HCT116 (cell line): ENCODE measurements around the gene NBAS. TPM values are rescaled to one million over a fixed set of nuclear protein-coding genes. Genes with fewer than 3 reads are reported as not detected.

Experiments
- ATAC-seq: fragments of 200-7000 bp; cut with Tn5 transposase; 2 replicates; pipeline ENCODE4 v1.9.1; 2020; ENCODE audit warnings: mild to moderate bottlenecking, moderate library complexity
- BruUV-seq: library from RNA; stranded (reverse); fragments of 400-500 nt; replicated peaks from 2 replicates; lab custom pipeline; 2021; lab: Mats Ljungman, UMichigan
- CTCF ChIA-PET: fragments of 300-600 bp; sonication (Branson Sonifier 250); formaldehyde crosslinking; loops from one replicate; lab custom pipeline; 2021; ENCODE audit warnings: antibody characterized with exemption; lab: Charles Lee
- POLR2A ChIA-PET: fragments of 300-600, 350-600 bp; sonication (Branson Sonifier 250); formaldehyde crosslinking; loops from one replicate; lab custom pipeline; 2021; ENCODE audit warnings: antibody characterized with exemption; lab: Charles Lee
- RAD21 ChIA-PET, 2 experiments: fragments of 300-600 bp; sonication (Branson Sonifier 250); formaldehyde crosslinking; loops; one replicate each; lab custom pipeline; 2023; ENCODE audit warnings: low total read pairs in 2 of 2; ENCODE audit not compliant: uncharacterized antibody in 2 of 2, unreplicated experiment in 2 of 2, low non-redundant PET in 1 of 2; lab: Charles Lee
- DNase-seq: peaks from one replicate; pipeline ENCODE4 v3.0.0-alpha.2; 2010; ENCODE audit warnings: low read depth, low spot score
- H2AFZ ChIP-seq: fragments of 200-600 bp; shearing (Covaris generic), sonication (generic); 2 replicates; pipeline ENCODE4 v1.6.1; 2017; ENCODE audit warnings: low read depth, mixed run types, mixed read lengths, antibody characterized with exemption, low read length; ENCODE audit not compliant: poor library complexity, severe bottlenecking
- H3K27ac ChIP-seq: 2 replicates; pipeline ENCODE4 v1.5.1; 2012; ENCODE audit warnings: low read depth, low read length
- H3K27me3 ChIP-seq: fragments of 200-600 bp; sonication (generic); 2 replicates; pipeline ENCODE4 v1.6.1; 2016; ENCODE audit warnings: mixed run types, low read length, mixed read lengths; ENCODE audit not compliant: insufficient read depth
- H3K36me3 ChIP-seq, 2 experiments: fragments of 200-500 bp in 1 of 2; fragments of 200-600 bp in 1 of 2; sonication (Bioruptor generic) in 1 of 2; sonication (generic) in 1 of 2; 2 replicates each; pipeline versions ENCODE4 v1.5.1 to v1.6.1; 2014 to 2016; ENCODE audit warnings: low read length in 2 of 2, inconsistent platforms in 1 of 2, mixed read lengths in 1 of 2, mixed run types in 1 of 2; ENCODE audit not compliant: insufficient read depth in 2 of 2, control insufficient read depth in 1 of 2
- H3K4me1 ChIP-seq, 2 experiments: fragments of 200-600 bp in 1 of 2; sonication (generic) in 1 of 2; 2 replicates each; pipeline versions ENCODE4 v1.5.1 to v1.6.1; 2012 to 2017; ENCODE audit warnings: low read length in 2 of 2, inconsistent platforms in 1 of 2, mild to moderate bottlenecking in 1 of 2, mixed read lengths in 1 of 2, mixed run types in 1 of 2, moderate library complexity in 1 of 2; ENCODE audit not compliant: insufficient read depth in 2 of 2, control insufficient read depth in 1 of 2
- H3K4me2 ChIP-seq: fragments of 200-600 bp; sonication (generic); 2 replicates; pipeline ENCODE4 v1.6.1; 2017; ENCODE audit warnings: mixed run types, low read length, mixed read lengths
- H3K4me3 ChIP-seq, 2 experiments: fragments of 200-600 bp in 1 of 2; sonication (generic) in 1 of 2; replicated peaks in 1 of 2; 2 replicates each; pipeline ENCODE4 v1.5.1; 2011 to 2016; ENCODE audit warnings: low read length in 2 of 2, control low read depth in 1 of 2, low read depth in 1 of 2, mild to moderate bottlenecking in 1 of 2, mixed read lengths in 1 of 2, mixed run types in 1 of 2
- H3K79me2 ChIP-seq: fragments of 200-600 bp; sonication (generic); 2 replicates; pipeline ENCODE4 v1.6.1; 2017; ENCODE audit warnings: mild to moderate bottlenecking, mixed run types, low read length, moderate library complexity, mixed read lengths; ENCODE audit not compliant: insufficient read depth
- H3K9ac ChIP-seq: fragments of 200-600 bp; sonication (generic); 2 replicates; pipeline ENCODE4 v1.6.1; 2016; ENCODE audit warnings: low read length, mixed read lengths
- H3K9me2 ChIP-seq: fragments of 200-600 bp; sonication (generic), shearing (Covaris generic); 2 replicates; pipeline ENCODE4 v1.6.1; 2017; ENCODE audit warnings: mixed run types, mild to moderate bottlenecking, moderate library complexity; ENCODE audit not compliant: insufficient read depth
- H3K9me3 ChIP-seq, 2 experiments: fragments of 200-500 bp in 1 of 2; fragments of 200-600 bp in 1 of 2; sonication (Bioruptor generic) in 1 of 2; sonication (generic) in 1 of 2; 2 replicates each; pipeline ENCODE4 v1.6.1; 2014 to 2017; ENCODE audit warnings: low read length in 2 of 2, mixed read lengths in 2 of 2, inconsistent platforms in 1 of 2, low read depth in 1 of 2, mild to moderate bottlenecking in 1 of 2, mixed run types in 1 of 2, moderate library complexity in 1 of 2; ENCODE audit not compliant: control insufficient read depth in 1 of 2, insufficient read depth in 1 of 2
- H4K20me1 ChIP-seq: fragments of 200-600 bp; sonication (generic), shearing (Covaris generic); 2 replicates; pipeline ENCODE4 v1.6.1; 2017; ENCODE audit warnings: mixed run types, mild to moderate bottlenecking, moderate library complexity; ENCODE audit not compliant: insufficient read depth
- CBX3 ChIP-seq: IDR thresholded peaks from 2 replicates; pipeline ENCODE4 v1.6.1; 2012; ENCODE audit warnings: low read depth
- CEBPB ChIP-seq: IDR thresholded peaks from 2 replicates; pipeline ENCODE4 v1.6.1; 2012; ENCODE audit warnings: low read depth
- EGR1 ChIP-seq: IDR thresholded peaks from 2 replicates; pipeline ENCODE4 v1.6.1; 2012; ENCODE audit warnings: low read depth
- ELF1 ChIP-seq: IDR thresholded peaks from 2 replicates; pipeline ENCODE4 v1.6.1; 2012; ENCODE audit warnings: low read depth, borderline replicate concordance
- EZH2 ChIP-seq: fragments of 200-600 bp; sonication (generic); IDR thresholded peaks from 2 replicates; pipeline ENCODE4 v1.6.1; 2017; ENCODE audit warnings: antibody characterized with exemption, mixed run types
- POLR2A ChIP-seq: IDR thresholded peaks from 2 replicates; pipeline ENCODE4 v1.7.0; 2011; ENCODE audit warnings: borderline replicate concordance; ENCODE audit not compliant: insufficient read depth, insufficient read length; ENCODE audit errors: extremely low read depth
- RAD21 ChIP-seq: IDR thresholded peaks from 2 replicates; pipeline ENCODE4 v1.6.1; 2012; ENCODE audit warnings: low read depth, mild to moderate bottlenecking
- SIN3A ChIP-seq: IDR thresholded peaks from 2 replicates; pipeline ENCODE4 v1.6.1; 2012; ENCODE audit warnings: low read depth
- SRF ChIP-seq: IDR thresholded peaks from 2 replicates; pipeline ENCODE4 v1.6.1; 2012; ENCODE audit warnings: low read depth
- TCF7L2 ChIP-seq: IDR thresholded peaks from 2 replicates; pipeline ENCODE4 v1.7.0; 2011; ENCODE audit warnings: borderline replicate concordance, inconsistent platforms; ENCODE audit not compliant: insufficient read depth, insufficient read length; ENCODE audit errors: extremely low read depth
- ZFX ChIP-seq: fragments of 450-650 bp; IDR thresholded peaks from 2 replicates; pipeline ENCODE4 v1.6.1; 2017
- ZNF274 ChIP-seq: fragments of 200-500 bp; sonication (Bioruptor generic); IDR thresholded peaks from 2 replicates; pipeline ENCODE4 v1.6.1; 2014; ENCODE audit warnings: mild to moderate bottlenecking, low read depth, low read length, inconsistent platforms
- intact Hi-C: fragments of 100-400 bp; cut with micrococcal nuclease; formaldehyde crosslinking; loops from 2 replicates; pipeline ENCODE4 v1.10.0; 2022
- total RNA-seq: library from RNA; stranded (reverse); gene quantifications from one replicate; pipeline ENCODE4 v1.2.1, GENCODE V29; 2021; ENCODE audit not compliant: unreplicated experiment
- TF ChIP-seq, protein P1 (sequence below), 3 experiments: fragments of 200-600 bp in 1 of 3; sonication (generic) in 1 of 3; IDR thresholded peaks in 2 of 3; conservative IDR thresholded peaks in 1 of 3; 2 replicates each; pipeline ENCODE4 v1.5.1; 2012 to 2017; ENCODE audit warnings: low read depth in 2 of 3, low read length in 2 of 3, antibody characterized with exemption in 1 of 3, borderline replicate concordance in 1 of 3, control low read depth in 1 of 3, mild to moderate bottlenecking in 1 of 3, mixed read lengths in 1 of 3, mixed run types in 1 of 3, moderate library complexity in 1 of 3; ENCODE audit not compliant: insufficient read depth in 1 of 3
- TF ChIP-seq, protein P2 (sequence below): IDR thresholded peaks from 2 replicates; pipeline ENCODE4 v1.6.1; 2012

NBAS gene
- total RNA-seq, 1 experiment from 2014 or later, result 32.8 TPM

DNA sequence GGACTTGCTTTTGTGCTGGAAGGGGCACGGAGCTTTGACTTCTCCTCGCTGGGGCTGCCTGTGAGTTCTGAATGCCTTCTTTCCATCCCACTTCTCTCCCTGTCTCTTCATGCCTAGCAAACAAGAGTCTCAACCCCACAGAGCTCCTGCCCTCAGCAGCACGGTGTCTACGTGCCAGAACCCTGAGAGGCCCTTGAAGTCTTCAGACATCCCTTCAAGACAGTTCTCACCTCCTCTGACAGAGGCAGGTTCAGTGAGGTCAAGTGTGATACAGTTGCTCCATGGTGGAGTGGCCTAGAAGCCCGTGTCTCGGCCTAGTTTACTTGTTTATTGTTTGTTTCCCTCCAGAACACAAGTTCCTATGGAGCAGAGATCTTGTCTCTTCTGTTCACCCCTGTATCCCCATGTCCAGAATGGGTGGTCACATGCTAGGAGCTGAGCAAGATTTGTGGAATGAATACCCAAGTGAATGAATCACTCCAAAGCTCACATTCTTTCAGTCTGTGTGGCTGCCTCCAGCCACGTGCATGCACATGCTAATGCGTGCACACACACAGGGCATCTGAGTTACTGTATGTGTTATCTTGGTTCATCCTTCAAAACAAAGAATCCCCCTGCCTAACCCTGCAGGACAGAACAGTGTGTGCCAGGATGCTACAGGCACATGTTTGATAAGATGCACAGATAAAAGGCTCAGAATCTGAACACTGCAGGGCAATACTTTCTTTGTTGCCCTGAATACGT lies 391.6 kb downstream of the NBAS start (continued):
- no peak for TF ChIP-seq TCF7L2
- TF ChIP-seq SIN3A, result no peak
- no peak for TF ChIP-seq CEBPB

DNA sequence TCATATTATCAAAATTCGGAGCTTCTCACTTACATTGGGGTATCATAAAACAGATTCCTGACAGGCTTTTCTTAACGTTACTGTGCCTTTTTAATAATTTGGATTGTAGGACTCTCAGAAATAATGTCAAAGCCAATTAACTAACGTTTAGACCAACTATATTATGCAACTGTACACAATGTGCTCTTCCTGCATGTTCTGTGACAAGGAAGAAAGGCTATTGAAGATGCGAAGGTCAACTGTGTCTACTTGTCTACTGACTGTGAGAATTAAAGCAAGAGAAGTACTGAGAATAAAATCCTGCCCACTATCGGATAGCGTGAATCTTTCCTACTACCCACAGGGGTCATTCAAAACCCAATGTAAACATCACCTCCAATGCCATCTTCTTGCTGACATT lies 393.0 kb downstream of the NBAS start:
- ChIA-PET RAD21 (no interaction called here), CTCF (no interaction called here), POLR2A (no interaction called here)
- Histone ChIP-seq H3K4me2 (no peak overlapping the region), H3K9me3 (no peaks in the 10 kb centered on the region), H3K79me2 (no peaks in the 10 kb centered on the region), H4K20me1 (no peaks in the 10 kb centered on the region), H3K27me3 (no peaks in the 10 kb centered on the region), H2AFZ (no peak overlapping the region), H3K4me1 (peaks cover 5 to 17% of the 10 kb centered on the region in 2 experiments), H3K4me3 (no peak overlapping the region), H3K27ac (no peak overlapping the region), H3K9ac (no peak overlapping the region), H3K36me3 (no peaks in the 10 kb centered on the region), H3K9me2 (no peaks in the 10 kb centered on the region)
- intact Hi-C loops, result no loop called here
- TF ChIP-seq CBX3 (no peak), ZNF274 (no peak), CEBPB (no peak), RAD21 (no peak), EGR1 (no peak), ZFX (no peak), SRF (no peak), ELF1 (no peak), EZH2 (no peak), POLR2A (no peak)
- TF ChIP-seq, protein P1, sequence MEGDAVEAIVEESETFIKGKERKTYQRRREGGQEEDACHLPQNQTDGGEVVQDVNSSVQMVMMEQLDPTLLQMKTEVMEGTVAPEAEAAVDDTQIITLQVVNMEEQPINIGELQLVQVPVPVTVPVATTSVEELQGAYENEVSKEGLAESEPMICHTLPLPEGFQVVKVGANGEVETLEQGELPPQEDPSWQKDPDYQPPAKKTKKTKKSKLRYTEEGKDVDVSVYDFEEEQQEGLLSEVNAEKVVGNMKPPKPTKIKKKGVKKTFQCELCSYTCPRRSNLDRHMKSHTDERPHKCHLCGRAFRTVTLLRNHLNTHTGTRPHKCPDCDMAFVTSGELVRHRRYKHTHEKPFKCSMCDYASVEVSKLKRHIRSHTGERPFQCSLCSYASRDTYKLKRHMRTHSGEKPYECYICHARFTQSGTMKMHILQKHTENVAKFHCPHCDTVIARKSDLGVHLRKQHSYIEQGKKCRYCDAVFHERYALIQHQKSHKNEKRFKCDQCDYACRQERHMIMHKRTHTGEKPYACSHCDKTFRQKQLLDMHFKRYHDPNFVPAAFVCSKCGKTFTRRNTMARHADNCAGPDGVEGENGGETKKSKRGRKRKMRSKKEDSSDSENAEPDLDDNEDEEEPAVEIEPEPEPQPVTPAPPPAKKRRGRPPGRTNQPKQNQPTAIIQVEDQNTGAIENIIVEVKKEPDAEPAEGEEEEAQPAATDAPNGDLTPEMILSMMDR (IDR thresholded peaks at IDR 0.05 in 2 of 3, conservative IDR thresholded peaks at IDR 0.05 in 1 of 3; ENCODE audit: borderline replicate concordance in 1 of 3, insufficient read depth in 1 of 3, low read depth in 2 of 3, low read length in 2 of 3), result no peak
- TF ChIP-seq, protein P2, sequence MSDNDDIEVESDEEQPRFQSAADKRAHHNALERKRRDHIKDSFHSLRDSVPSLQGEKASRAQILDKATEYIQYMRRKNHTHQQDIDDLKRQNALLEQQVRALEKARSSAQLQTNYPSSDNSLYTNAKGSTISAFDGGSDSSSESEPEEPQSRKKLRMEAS, result no peak
- ATAC-seq (no peak), DNase-seq (no peak)
- no TSS peak for BruUV-seq
